ENCODE data around the gene NOP14.

Gene NOP14

GRCh38 chr4:2971275-2971674, 8.1 kb upstream of the NOP14 start:
- TF ChIP-seq CTCF (conservative IDR thresholded peaks at IDR 0.05) = no peak
- no peak overlapping the region for H3K27ac ChIP-seq

DNA sequence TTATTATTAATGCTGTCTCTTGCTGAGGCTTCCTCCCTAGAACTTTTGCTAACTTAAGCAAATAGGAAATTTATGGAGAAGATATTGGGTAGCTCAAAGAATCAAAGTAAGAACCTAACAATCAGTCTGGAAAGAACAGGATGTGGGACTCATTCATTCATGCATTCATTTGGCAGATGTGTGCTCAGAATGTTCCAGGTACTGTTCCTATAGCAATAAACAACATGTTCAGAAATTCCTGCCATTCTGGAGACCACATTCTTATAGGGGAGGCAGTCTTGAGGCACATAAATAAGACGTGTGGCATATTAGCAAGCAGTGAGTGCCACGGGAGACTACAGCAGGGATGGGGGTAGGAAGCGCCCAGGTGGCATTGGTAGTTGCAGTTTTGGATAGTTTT, 5.2 kb upstream of the NOP14 start:
- TF ChIP-seq CTCF (conservative IDR thresholded peaks at IDR 0.05) = no peak
- H3K27ac ChIP-seq = no peak overlapping the region

GRCh38 chr4:2965262-2965661, 2.1 kb upstream of the NOP14 start:
- TF ChIP-seq CTCF (conservative IDR thresholded peaks at IDR 0.05) = no peak
- H3K27ac ChIP-seq = no peak overlapping the region

GRCh38 chr4:2964706-2965258, 1.6 kb upstream of the NOP14 start:
- no peak for TF ChIP-seq CTCF (conservative IDR thresholded peaks at IDR 0.05)
- no peak overlapping the region for H3K27ac ChIP-seq

GRCh38 chr4:2963966-2964471, 813 bp upstream of the NOP14 start:
- no peak for TF ChIP-seq CTCF (conservative IDR thresholded peaks at IDR 0.05)
- H3K27ac ChIP-seq = peak overlapping the region; percentile 91

- no peak for TF ChIP-seq CTCF (conservative IDR thresholded peaks at IDR 0.05)
- H3K27ac ChIP-seq = peak overlapping the region; percentile 91
These were observed 512 bp downstream of the NOP14 start for GRCh38 chr4:2962614-2963174.

DNA sequence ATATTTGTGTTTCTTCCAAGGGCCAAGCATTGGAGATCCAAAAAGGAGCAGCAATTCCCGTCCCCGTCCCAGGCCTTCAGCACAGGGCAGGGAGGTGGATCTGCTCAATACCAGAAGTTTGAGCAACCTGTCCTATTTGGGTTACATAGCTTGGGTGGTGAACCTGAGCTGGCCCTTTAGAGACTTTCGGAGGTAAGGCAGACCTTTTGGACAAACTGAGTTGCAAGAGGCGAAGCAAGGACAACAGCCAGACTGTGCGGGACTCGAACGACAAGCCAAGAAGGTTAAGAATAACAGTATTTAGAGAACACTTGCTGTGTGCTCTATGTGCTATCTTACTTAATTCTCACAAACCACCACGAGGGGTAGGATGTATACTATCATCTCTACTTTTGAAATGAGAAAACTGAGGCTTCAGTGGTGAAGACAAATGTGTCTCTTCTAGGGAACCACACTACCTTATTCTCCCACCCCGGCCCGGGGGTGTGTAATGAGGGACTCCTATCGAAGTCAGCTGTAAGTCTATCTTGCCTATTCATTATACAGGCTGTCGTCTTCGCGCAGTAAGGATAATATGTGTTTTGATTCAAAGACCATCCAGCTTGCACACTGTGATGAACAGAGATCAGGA, 1.3 kb downstream of the NOP14 start:
- no peak for TF ChIP-seq CTCF (conservative IDR thresholded peaks at IDR 0.05)
- peak overlapping the region; percentile 91 for H3K27ac ChIP-seq
